ENCODE data around the gene LYPD6B.

Gene LYPD6B

DNA sequence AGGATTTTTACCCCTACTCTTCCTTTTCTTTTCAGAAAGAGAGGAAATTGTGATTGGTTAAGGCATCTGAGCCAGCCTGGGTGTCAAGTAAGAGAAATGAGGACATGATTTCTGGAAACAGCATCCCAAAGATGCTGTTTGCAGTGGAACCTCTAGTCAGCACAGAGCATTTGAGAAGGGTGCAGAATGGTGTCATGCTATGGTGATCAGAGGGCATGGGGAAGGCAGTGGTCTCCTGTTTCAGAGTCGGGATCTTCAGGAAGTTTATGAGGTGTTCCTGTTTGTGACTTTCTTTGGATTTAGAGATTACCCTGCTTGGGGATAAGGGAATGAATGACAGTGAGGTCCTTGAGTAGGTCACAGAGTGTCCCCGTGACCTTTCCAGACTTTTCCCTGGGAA lies 117.5 kb downstream of the LYPD6B start:
- no peaks in the 10 kb centered on the region for H3F3A ChIP-seq (ENCODE audit: insufficient read depth)
- H3K36me3 ChIP-seq (ENCODE audit: low read length) = 0 out of 2 replicates have a peak, but pooled peaks cover 4% of the 10 kb centered on the region
- no peaks in the 10 kb centered on the region for H3K27me3 ChIP-seq (ENCODE audit: low read length)
- H3K4me3 ChIP-seq (ENCODE audit: insufficient read depth, low read length, poor library complexity, severe bottlenecking) = no peak overlapping the region
- H2AFZ ChIP-seq (ENCODE audit: low read depth, low read length, severe bottlenecking) = no peak overlapping the region
- no peaks in the 10 kb centered on the region; the same call in 1 of the 2 replicates for H4K20me1 ChIP-seq (ENCODE audit: low read depth, low read length)
- H3K4me2 ChIP-seq (ENCODE audit: low read depth, low read length, poor library complexity, severe bottlenecking) = no peak overlapping the region
- H3K9me2 ChIP-seq (replicated peaks; ENCODE audit: insufficient read depth, low read length) = no peaks in the 10 kb centered on the region
- no peak for TF ChIP-seq EZH2phosphoT487 (conservative IDR thresholded peaks at IDR 0.05; ENCODE audit: low read length)
- TF ChIP-seq, protein P1, sequence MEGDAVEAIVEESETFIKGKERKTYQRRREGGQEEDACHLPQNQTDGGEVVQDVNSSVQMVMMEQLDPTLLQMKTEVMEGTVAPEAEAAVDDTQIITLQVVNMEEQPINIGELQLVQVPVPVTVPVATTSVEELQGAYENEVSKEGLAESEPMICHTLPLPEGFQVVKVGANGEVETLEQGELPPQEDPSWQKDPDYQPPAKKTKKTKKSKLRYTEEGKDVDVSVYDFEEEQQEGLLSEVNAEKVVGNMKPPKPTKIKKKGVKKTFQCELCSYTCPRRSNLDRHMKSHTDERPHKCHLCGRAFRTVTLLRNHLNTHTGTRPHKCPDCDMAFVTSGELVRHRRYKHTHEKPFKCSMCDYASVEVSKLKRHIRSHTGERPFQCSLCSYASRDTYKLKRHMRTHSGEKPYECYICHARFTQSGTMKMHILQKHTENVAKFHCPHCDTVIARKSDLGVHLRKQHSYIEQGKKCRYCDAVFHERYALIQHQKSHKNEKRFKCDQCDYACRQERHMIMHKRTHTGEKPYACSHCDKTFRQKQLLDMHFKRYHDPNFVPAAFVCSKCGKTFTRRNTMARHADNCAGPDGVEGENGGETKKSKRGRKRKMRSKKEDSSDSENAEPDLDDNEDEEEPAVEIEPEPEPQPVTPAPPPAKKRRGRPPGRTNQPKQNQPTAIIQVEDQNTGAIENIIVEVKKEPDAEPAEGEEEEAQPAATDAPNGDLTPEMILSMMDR (IDR thresholded peaks at IDR 0.05; ENCODE audit: insufficient read depth, low read length, poor library complexity, severe bottlenecking) = no peak
- H3K79me2 ChIP-seq (ENCODE audit: insufficient read depth, low read length) = no peaks in the 10 kb centered on the region; the same call in 1 of the 2 replicates
- no peak overlapping the region for H3K9ac ChIP-seq (ENCODE audit: low read length)
- H3K9me3 ChIP-seq (ENCODE audit: insufficient read depth, low read length) = no peaks in the 10 kb centered on the region
- H3K27ac ChIP-seq (ENCODE audit: low read depth, low read length) = no peak overlapping the region

DNA sequence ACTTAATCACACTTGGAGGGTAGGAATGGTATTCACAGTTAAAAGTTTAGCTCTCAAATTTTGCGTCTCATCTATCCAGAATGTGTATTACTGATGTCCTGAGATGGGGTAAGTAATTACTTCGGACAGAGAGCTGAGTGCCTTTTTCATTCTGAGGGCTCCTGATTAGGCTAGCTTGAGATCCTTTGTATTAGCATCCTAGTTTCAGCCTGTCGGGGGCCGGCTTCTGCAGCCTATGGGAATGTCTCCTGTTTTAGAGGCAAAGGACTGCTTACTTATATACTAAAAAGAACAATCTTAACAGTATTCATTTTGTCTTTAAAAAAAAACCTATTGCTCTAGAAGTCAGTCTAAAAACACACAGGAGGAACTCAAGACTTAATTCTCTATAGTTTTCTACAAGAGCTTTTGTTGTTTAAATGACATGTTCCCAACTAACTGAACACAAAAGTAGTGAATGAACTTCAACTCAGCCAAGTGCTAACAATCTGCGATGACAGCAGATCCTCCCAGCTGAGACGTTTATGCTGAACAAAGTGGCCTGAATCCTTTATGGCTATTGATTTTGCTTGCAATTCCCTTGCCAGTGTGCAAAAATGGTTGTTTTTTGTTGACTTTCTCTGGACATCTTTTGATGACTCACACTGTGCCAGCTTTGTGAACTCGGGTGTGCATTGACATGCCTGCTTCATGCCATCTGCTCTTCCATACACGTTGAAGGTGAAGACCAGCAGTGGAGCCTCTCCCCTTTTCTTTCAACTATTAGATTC lies 118.7 kb downstream of the LYPD6B start:
- Histone ChIP-seq H3K36me3 (ENCODE audit: low read length) (0 out of 2 replicates have a peak, but pooled peaks cover 4% of the 10 kb centered on the region), H2AFZ (ENCODE audit: low read depth, low read length, severe bottlenecking) (no peak overlapping the region), H3K27ac (ENCODE audit: low read depth, low read length) (no peak overlapping the region), H3K4me3 (ENCODE audit: insufficient read depth, low read length, poor library complexity, severe bottlenecking) (no peak overlapping the region), H3K79me2 (ENCODE audit: insufficient read depth, low read length) (no peaks in the 10 kb centered on the region), H3F3A (ENCODE audit: insufficient read depth) (no peaks in the 10 kb centered on the region), H3K4me2 (ENCODE audit: low read depth, low read length, poor library complexity, severe bottlenecking) (no peak overlapping the region), H3K27me3 (ENCODE audit: low read length) (no peaks in the 10 kb centered on the region), H3K9me3 (ENCODE audit: insufficient read depth, low read length) (no peaks in the 10 kb centered on the region), H3K9me2 (replicated peaks; ENCODE audit: insufficient read depth, low read length) (no peaks in the 10 kb centered on the region), H4K20me1 (ENCODE audit: low read depth, low read length) (no peaks in the 10 kb centered on the region; the same call in 1 of the 2 replicates), H3K9ac (ENCODE audit: low read length) (no peak overlapping the region)
- TF ChIP-seq EZH2phosphoT487 (conservative IDR thresholded peaks at IDR 0.05; ENCODE audit: low read length) = no peak
- TF ChIP-seq, protein P1 (IDR thresholded peaks at IDR 0.05; ENCODE audit: insufficient read depth, low read length, poor library complexity, severe bottlenecking) = no peak

DNA sequence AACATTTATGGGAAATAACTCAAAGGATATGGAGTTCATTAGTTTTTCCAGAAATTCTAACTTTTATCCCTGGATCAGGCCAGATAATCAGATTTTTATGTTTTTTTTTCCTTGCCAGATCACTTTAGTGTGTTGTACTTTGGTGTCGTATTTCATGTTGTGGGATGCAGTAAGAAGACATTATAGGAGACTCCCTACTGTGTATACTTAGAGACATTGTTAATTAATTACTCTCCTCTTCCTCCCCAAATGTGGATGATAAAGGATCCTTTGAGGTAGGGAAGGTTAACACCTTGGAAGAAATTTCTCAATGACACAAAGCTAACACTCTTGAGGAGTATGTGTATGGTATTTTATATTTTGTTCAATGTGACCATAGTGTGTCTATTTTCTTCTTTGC lies 120.5 kb downstream of the LYPD6B start:
- Histone ChIP-seq H4K20me1 (ENCODE audit: low read depth, low read length) (no peaks in the 10 kb centered on the region; the same call in 1 of the 2 replicates), H3K27me3 (ENCODE audit: low read length) (no peaks in the 10 kb centered on the region)
- TF ChIP-seq, protein P1 (IDR thresholded peaks at IDR 0.05; ENCODE audit: insufficient read depth, low read length, poor library complexity, severe bottlenecking) = no peak
- no peak for TF ChIP-seq EZH2phosphoT487 (conservative IDR thresholded peaks at IDR 0.05; ENCODE audit: low read length)

More for the DNA sequence above, 120.5 kb downstream of the LYPD6B start:
- no peak overlapping the region for H3K27ac ChIP-seq (ENCODE audit: low read depth, low read length)
- H3K4me2 ChIP-seq (ENCODE audit: low read depth, low read length, poor library complexity, severe bottlenecking) = no peak overlapping the region
- H2AFZ ChIP-seq (ENCODE audit: low read depth, low read length, severe bottlenecking) = no peak overlapping the region
- 0 out of 2 replicates have a peak, but pooled peaks cover 4% of the 10 kb centered on the region for H3K36me3 ChIP-seq (ENCODE audit: low read length)
- no peak overlapping the region for H3K4me3 ChIP-seq (ENCODE audit: insufficient read depth, low read length, poor library complexity, severe bottlenecking)
- H3K9me2 ChIP-seq (replicated peaks; ENCODE audit: insufficient read depth, low read length) = no peaks in the 10 kb centered on the region
- no peaks in the 10 kb centered on the region for H3F3A ChIP-seq (ENCODE audit: insufficient read depth)
- no peaks in the 10 kb centered on the region for H3K79me2 ChIP-seq (ENCODE audit: insufficient read depth, low read length)
- no peaks in the 10 kb centered on the region for H3K9me3 ChIP-seq (ENCODE audit: insufficient read depth, low read length)
- no peak overlapping the region for H3K9ac ChIP-seq (ENCODE audit: low read length)
